ENCODE measurements around the gene FUT3. TPM values are rescaled to one million over a fixed set of nuclear protein-coding genes. Genes with fewer than 3 reads are reported as not detected.
"Not testable (repeated sequence)": the region's sequence is repeated elsewhere in the genome, so short reads cannot be mapped to it uniquely, and the experiment has no call there.

The FUT3 gene
- total and polyA plus RNA-seq, 4 donors = 1.5 to 31.4 (median 18.2) TPM

DNA sequence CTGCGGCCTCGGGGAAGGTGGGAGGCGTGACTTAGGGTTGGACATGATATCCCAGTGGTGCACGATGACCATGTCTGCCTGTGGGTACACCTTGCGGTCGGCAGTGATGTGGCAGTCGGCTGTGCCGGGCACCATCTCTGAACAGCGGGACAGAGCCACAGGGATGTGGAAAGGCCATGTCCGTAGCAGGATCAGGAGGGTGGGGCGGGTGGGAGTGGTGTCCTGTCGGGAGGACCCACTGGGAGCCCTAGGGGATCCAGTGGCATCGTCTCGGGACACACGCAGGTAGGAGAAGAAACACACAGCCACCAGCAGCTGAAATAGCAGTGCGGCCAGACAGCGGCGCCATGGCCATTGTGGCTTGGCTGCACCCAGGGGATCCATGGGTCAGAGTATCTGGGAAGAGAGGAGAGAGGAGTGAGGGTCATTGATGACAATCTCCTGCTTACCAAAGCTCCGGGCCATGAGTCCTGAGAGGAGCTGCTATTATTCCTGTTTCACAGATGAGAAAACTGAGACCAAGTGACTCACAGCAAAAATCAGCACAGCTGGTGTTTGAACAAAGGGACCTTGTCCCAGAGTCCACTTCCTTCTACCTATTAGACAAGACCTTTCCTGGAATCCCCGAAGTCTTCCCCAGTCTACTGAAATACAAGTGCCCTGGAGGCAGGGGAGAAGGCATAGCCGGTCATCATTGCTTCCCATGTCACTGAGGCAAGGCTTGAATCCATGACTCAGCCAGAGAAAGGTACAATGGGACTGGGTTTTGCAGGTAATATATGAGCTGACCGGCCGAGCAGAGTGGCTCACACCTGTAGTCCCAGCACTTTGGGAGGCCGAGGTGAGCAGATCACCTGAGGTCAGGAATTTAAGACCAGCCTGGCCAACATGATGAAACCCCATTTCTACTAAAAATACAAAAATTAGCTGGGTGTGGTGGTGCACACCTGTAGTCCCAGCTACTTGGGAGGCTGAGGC lies 6.5 kb downstream of the FUT3 start:
- H3K36me3 ChIP-seq (ENCODE audit: control insufficient read depth in 4 of 4, insufficient read depth in 4 of 4, low read length in 4 of 4) = no peaks in the 10 kb centered on the region
- H3K4me3 ChIP-seq = no peak overlapping the region
- ATAC-seq (ENCODE audit: insufficient read depth, low FRiP score) = no peak
- no peaks in the 10 kb centered on the region for H3K27me3 ChIP-seq (ENCODE audit: control insufficient read depth in 3 of 3, insufficient read depth in 3 of 3, low read length in 2 of 3)
- WGBS, 2 donors = 88% methylated on average over 24 of the region's 24 CpGs
- TF ChIP-seq, protein P1, sequence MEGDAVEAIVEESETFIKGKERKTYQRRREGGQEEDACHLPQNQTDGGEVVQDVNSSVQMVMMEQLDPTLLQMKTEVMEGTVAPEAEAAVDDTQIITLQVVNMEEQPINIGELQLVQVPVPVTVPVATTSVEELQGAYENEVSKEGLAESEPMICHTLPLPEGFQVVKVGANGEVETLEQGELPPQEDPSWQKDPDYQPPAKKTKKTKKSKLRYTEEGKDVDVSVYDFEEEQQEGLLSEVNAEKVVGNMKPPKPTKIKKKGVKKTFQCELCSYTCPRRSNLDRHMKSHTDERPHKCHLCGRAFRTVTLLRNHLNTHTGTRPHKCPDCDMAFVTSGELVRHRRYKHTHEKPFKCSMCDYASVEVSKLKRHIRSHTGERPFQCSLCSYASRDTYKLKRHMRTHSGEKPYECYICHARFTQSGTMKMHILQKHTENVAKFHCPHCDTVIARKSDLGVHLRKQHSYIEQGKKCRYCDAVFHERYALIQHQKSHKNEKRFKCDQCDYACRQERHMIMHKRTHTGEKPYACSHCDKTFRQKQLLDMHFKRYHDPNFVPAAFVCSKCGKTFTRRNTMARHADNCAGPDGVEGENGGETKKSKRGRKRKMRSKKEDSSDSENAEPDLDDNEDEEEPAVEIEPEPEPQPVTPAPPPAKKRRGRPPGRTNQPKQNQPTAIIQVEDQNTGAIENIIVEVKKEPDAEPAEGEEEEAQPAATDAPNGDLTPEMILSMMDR (IDR thresholded peaks at IDR 0.05; ENCODE audit: control extremely low read depth, extremely low read depth) = no peak
- no peak for DNase-seq
- no peaks in the 10 kb centered on the region for H3K4me1 ChIP-seq (ENCODE audit: control insufficient read depth in 5 of 5, insufficient read depth in 5 of 5, low read length in 5 of 5)
- no peak overlapping the region for H3K27ac ChIP-seq (ENCODE audit: low read depth in 1 of 2, low read length in 1 of 2)
- no peaks in the 10 kb centered on the region for H3K9me3 ChIP-seq (ENCODE audit: control insufficient read depth in 4 of 4, insufficient read depth in 3 of 4, low read length in 3 of 4)
- no peak overlapping the region for H3K9ac ChIP-seq (ENCODE audit: insufficient read depth in 1 of 2, low read length in 2 of 2)

DNA sequence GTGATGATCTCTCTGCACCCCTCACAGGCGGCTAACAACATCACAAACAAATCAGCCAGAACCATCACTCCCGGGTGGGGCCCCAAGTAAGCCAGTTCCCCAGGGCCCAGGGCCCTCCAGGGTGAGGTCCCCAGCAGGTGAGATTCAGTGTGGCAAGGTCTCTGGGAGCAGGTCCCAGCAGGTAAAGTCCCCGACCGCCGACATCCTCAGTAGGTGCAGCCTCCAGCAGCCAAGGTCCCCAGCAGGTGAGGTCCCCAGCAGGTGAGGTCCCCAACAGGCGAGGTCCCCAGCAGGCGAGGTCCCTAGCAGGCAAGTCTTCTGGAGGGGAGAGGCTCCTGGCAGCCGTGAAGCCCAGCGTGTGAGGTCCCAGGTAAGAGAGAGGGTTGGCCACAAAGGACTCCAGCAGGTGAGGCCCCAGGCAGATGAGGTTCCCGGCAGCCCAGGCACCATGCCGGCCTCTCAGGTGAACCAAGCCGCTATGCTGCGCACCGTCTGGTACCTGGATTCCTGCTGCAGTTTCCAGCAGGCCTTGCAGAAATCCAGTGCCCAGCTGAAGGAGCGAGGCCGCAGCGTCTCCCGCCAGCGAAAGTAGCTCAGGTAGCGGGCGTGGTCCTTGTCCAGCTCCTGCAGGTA lies 7.8 kb downstream of the FUT3 start:
- TF ChIP-seq, protein P1 (IDR thresholded peaks at IDR 0.05; ENCODE audit: control extremely low read depth, extremely low read depth) = no peak
- Histone ChIP-seq H3K4me1 (ENCODE audit: control insufficient read depth in 5 of 5, insufficient read depth in 5 of 5, low read length in 5 of 5) (peaks cover 0 to 4% (median 0%) of the 10 kb centered on the region in 5 donors), H3K9me3 (ENCODE audit: control insufficient read depth in 4 of 4, insufficient read depth in 3 of 4, low read length in 3 of 4) (no peaks in the 10 kb centered on the region), H3K27ac (ENCODE audit: low read depth in 1 of 2, low read length in 1 of 2) (no peak overlapping the region), H3K4me3 (no peak overlapping the region), H3K36me3 (ENCODE audit: control insufficient read depth in 4 of 4, insufficient read depth in 4 of 4, low read length in 4 of 4) (no peaks in the 10 kb centered on the region), H3K9ac (ENCODE audit: insufficient read depth in 1 of 2, low read length in 2 of 2) (no peak overlapping the region), H3K27me3 (ENCODE audit: control insufficient read depth in 3 of 3, insufficient read depth in 3 of 3, low read length in 2 of 3) (no peaks in the 10 kb centered on the region)
- DNase-seq (no peak), ATAC-seq (ENCODE audit: insufficient read depth, low FRiP score) (no peak)
- 92 to 93% methylated on average over 20 to 21 of the region's 21 CpGs for WGBS, 2 donors

DNA sequence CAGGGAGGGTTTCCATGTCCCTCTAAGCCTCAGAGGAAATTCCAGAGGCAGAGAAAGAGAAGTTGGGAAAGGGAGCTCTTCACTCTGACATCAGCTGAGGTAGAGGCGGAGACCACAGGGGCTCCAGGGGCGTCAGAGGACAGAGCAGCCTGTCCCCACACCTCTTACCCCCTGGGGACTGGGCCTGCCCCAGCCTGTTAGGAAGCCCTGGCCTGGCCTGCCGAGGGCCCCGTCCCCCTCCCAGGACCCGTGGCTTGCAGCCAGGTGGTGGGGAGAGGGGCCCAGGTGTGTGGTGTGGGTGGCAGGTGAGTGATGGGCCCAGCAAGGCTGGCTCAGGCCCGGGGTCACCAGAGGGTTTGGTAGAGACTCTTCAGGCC lies 9.5 kb downstream of the FUT3 start:
- not testable (repeated sequence) for H3K27me3 ChIP-seq (ENCODE audit: control insufficient read depth in 3 of 3, insufficient read depth in 3 of 3, low read length in 2 of 3); ATAC-seq (ENCODE audit: insufficient read depth, low FRiP score); H3K9ac ChIP-seq (ENCODE audit: insufficient read depth in 1 of 2, low read length in 2 of 2); H3K36me3 ChIP-seq (ENCODE audit: control insufficient read depth in 4 of 4, insufficient read depth in 4 of 4, low read length in 4 of 4); H3K4me3 ChIP-seq; DNase-seq; H3K27ac ChIP-seq (ENCODE audit: low read depth in 1 of 2, low read length in 1 of 2); H3K9me3 ChIP-seq (ENCODE audit: control insufficient read depth in 4 of 4, insufficient read depth in 3 of 4, low read length in 3 of 4); H3K4me1 ChIP-seq (ENCODE audit: control insufficient read depth in 5 of 5, insufficient read depth in 5 of 5, low read length in 5 of 5)
- 70 to 93% methylated on average over 3 to 6 of the region's 6 CpGs for WGBS, 2 donors
